ENCODE results near the gene ARHGDIA. TPM values are rescaled to one million over a fixed set of nuclear protein-coding genes. Genes with fewer than 3 reads are reported as not detected.

Gene ARHGDIA
- total RNA-seq, 1 donor from 2014 or later, result 158 TPM

GRCh38 chr17:81867170-81867990, 3.8 kb downstream of the ARHGDIA start:
- no peak for DNase-seq (ENCODE audit: low spot score)
- intact Hi-C loops (cut with DNase I), result no loop called here

GRCh38 chr17:81866440-81867169, 4.5 kb downstream of the ARHGDIA start:
- intact Hi-C loops (cut with DNase I), result no loop called here
- DNase-seq (ENCODE audit: low spot score), result no peak

GRCh38 chr17:81865733-81866439, 5.3 kb downstream of the ARHGDIA start:
- intact Hi-C loops (cut with DNase I), result no loop called here
- DNase-seq (ENCODE audit: low spot score), result no peak

- DNase-seq (ENCODE audit: low spot score), result no peak
- intact Hi-C loops (cut with DNase I), result no loop called here
Measured at GRCh38 chr17:81865358-81865732, 5.8 kb downstream of the ARHGDIA start.

GRCh38 chr17:81863833-81864768, 7.0 kb downstream of the ARHGDIA start:
- DNase-seq (ENCODE audit: low spot score), result no peak
- intact Hi-C loops (cut with DNase I), result no loop called here

- intact Hi-C loops (cut with DNase I), result no loop called here
- DNase-seq (ENCODE audit: low spot score), result no peak
Measured at GRCh38 chr17:81863123-81863675, 7.9 kb downstream of the ARHGDIA start.

GRCh38 chr17:81860756-81861568, 10.2 kb downstream of the ARHGDIA start:
- DNase-seq (ENCODE audit: low spot score), result peak; percentile 99
- intact Hi-C loops (cut with DNase I), result loop anchor here (2.0 kb wide), 1 partner anchor 28 kb away; the partner anchor contains the start of gene MCRIP1

- intact Hi-C loops (cut with DNase I), result loop anchor here (2.0 kb wide), 1 partner anchor 27 kb away; the partner anchor contains the start of gene MCRIP1
- no peak for DNase-seq (ENCODE audit: low spot score)
Measured at GRCh38 chr17:81859906-81860755, 11.0 kb downstream of the ARHGDIA start, which contains the start of gene P4HB. TSS of gene P4HB (minus strand) at chr17:81860535. CDS start at chr17:81860471, 64 bp downstream.

GRCh38 chr17:81858967-81859905, 11.9 kb downstream of the ARHGDIA start:
- no peak for DNase-seq (ENCODE audit: low spot score)
- intact Hi-C loops (cut with DNase I), result no loop called here

GRCh38 chr17:81858170-81858966, 12.8 kb downstream of the ARHGDIA start:
- intact Hi-C loops (cut with DNase I), result no loop called here
- no peak for DNase-seq (ENCODE audit: low spot score)

- no peak for DNase-seq (ENCODE audit: low spot score)
- intact Hi-C loops (cut with DNase I), result no loop called here
Measured at GRCh38 chr17:81854974-81855774, 16.0 kb downstream of the ARHGDIA start.

- intact Hi-C loops (cut with DNase I), result no loop called here
- no peak for DNase-seq (ENCODE audit: low spot score)
Measured at GRCh38 chr17:81852237-81852636, 18.9 kb downstream of the ARHGDIA start.

GRCh38 chr17:81851423-81851822, 19.7 kb downstream of the ARHGDIA start:
- DNase-seq (ENCODE audit: low spot score), result no peak
- intact Hi-C loops (cut with DNase I), result no loop called here

- DNase-seq (ENCODE audit: low spot score), result no peak
Measured at GRCh38 chr17:81849457-81849856, 21.7 kb downstream of the ARHGDIA start.

More at GRCh38 chr17:81849457-81849856, 21.7 kb downstream of the ARHGDIA start:
- intact Hi-C loops (cut with DNase I), result no loop called here

All from cardiac septum (tissue), 1 donor.